Muscle of leg (tissue), 11 donors: ENCODE results near the gene MBOAT1. TPM values are rescaled to one million over a fixed set of nuclear protein-coding genes. Genes with fewer than 3 reads are reported as not detected.

Experiments
- DNase-seq: peaks from one replicate; pipeline ENCODE4 v3.0.0; 2013
- H3K27ac ChIP-seq: one replicate; pipeline ENCODE4 v1.5.1; 2013; ENCODE audit warnings: mild to moderate bottlenecking, low read length, control low read depth
- H3K27me3 ChIP-seq: one replicate; pipeline ENCODE4 v1.6.1; 2013; ENCODE audit warnings: low read length; ENCODE audit not compliant: control insufficient read depth, insufficient read depth
- H3K36me3 ChIP-seq: one replicate; pipeline ENCODE4 v1.6.1; 2013; ENCODE audit warnings: low read length; ENCODE audit not compliant: control insufficient read depth, insufficient read depth
- H3K4me1 ChIP-seq: one replicate; pipeline ENCODE4 v1.6.1; 2013; ENCODE audit warnings: low read length; ENCODE audit not compliant: control insufficient read depth, insufficient read depth
- H3K4me3 ChIP-seq: one replicate; pipeline ENCODE4 v1.5.1; 2013; ENCODE audit warnings: low read length, control low read depth
- H3K9me3 ChIP-seq: replicated peaks from 2 replicates; pipeline ENCODE4 v1.6.1; 2013; ENCODE audit warnings: low read depth, low read length; ENCODE audit not compliant: control insufficient read depth
- WGBS: methylation state at CpG from one replicate; pipeline ENCODE4 v1.1.5; 2013; ENCODE audit warnings: missing lambda C conversion rate; ENCODE audit not compliant: insufficient coverage; 5-methylcytosine and 5-hydroxymethylcytosine counted together
- polyA plus RNA-seq, 8 donors: library from polyadenylated mRNA; unstranded; fragments of 120-200 nt; gene quantifications; one replicate each; pipeline versions ENCODE4 v1.2.1 to v1.2.3, GENCODE V29; 2013; ENCODE audit warnings: inconsistent platforms in 1 of 8, low replicate concordance in 1 of 8; ENCODE audit not compliant: insufficient read length in 8 of 8, insufficient read depth in 1 of 8
- total RNA-seq: library from RNA; stranded (reverse); fragments of 120-200 nt; gene quantifications from one replicate; pipeline ENCODE4 v1.2.4, GENCODE V29; 2013

The MBOAT1 gene
- total and polyA plus RNA-seq, 9 donors, result 3.5 to 6.1 (median 4.5) TPM

DNA sequence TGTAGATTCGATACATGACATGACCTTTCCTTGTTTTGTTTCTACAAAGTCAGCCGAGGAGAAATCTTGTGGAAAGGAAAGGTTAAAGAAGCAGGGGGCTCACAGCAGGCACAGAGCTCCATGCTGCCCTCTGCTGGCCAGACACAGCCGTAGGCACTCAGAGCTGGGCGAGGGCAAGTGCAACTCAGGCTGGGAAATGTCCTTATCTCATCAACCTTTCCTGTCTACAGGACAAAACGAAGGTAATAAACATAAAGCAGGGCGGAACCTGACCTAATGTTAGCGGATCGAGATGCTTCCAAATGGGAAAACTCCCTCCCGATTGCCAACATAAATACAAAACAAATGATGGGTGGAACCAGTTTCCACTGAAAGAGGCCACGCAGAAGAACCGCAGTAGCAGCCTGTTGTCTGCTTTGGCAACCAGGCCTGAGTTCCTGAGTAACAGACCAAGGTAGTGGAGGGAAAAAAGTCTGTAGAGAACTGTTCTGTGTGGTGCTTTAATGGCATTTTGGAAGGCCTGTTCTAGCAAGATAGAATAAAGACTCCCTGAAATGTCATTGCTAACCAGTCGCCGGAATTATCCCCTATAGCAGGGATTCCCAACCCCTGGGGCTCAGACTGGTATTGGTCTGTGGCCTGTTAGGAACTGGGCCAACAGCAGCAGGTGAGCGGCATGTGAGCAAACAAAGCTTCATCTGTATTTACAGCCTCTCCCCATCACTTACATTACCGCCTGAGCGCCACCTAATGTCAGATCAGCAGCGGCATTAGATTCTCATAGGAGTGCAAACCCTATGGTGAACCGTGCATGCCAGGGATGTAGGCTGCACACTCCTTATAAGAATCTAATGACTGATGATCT, 85.2 kb downstream of the MBOAT1 start:
- Histone ChIP-seq H3K4me1 (peaks cover 2% of the 10 kb centered on the region), H3K9me3 (no peaks in the 10 kb centered on the region), H3K36me3 (no peaks in the 10 kb centered on the region), H3K27ac (no peak overlapping the region), H3K27me3 (no peaks in the 10 kb centered on the region), H3K4me3 (no peak overlapping the region)
- peak; percentile 55 for DNase-seq
- 41% methylated on average over 12 of the region's 18 CpGs for WGBS

DNA sequence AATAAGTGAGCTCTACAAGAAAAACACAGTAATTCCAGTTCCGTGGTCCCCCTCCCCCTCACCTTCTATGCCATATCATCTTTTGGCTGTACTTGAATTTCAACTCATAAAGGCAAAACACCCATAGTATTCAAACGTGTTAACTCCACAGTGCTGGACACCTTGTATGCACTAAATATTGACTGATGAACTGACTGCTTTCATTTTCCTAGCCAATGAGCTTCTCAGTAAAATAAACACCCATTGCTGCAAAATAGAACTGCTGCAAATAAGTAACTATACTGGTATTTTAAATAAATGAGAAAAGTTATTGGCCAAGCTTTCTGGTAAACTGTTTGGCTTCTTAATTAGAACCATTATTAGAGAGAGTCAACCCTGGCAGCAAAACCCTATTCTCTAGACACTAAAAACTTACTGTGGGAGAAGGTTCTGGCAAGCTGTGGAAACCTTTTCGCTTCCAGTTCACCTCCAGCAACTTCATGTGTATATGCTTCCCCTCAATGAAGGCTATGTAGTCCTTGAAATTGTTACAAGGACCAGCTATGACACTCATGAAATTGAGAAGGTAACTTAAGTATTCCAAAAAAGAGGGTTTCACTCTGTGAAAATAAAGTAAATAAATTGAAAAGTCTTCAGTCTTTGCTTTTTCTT, 86.0 kb downstream of the MBOAT1 start:
- Histone ChIP-seq H3K9me3 (no peaks in the 10 kb centered on the region), H3K4me3 (no peak overlapping the region)

GRCh38 chr6:20124545-20124944, 87.7 kb downstream of the MBOAT1 start:
- Histone ChIP-seq H3K27me3 (no peaks in the 10 kb centered on the region), H3K9me3 (no peaks in the 10 kb centered on the region), H3K27ac (no peak overlapping the region), H3K36me3 (peaks cover 6% of the 10 kb centered on the region), H3K4me1 (peaks cover 2% of the 10 kb centered on the region), H3K4me3 (no peak overlapping the region)
- DNase-seq, result no peak
- 0% methylated on average over 1 of the region's 3 CpGs for WGBS

More for the DNA sequence above, 86.0 kb downstream of the MBOAT1 start:
- no peaks in the 10 kb centered on the region for H3K27me3 ChIP-seq
- no peaks in the 10 kb centered on the region for H3K36me3 ChIP-seq
- DNase-seq, result no peak
- 90% methylated on average over 2 of the region's 3 CpGs for WGBS
- H3K4me1 ChIP-seq, result peaks cover 2% of the 10 kb centered on the region
- no peak overlapping the region for H3K27ac ChIP-seq

DNA sequence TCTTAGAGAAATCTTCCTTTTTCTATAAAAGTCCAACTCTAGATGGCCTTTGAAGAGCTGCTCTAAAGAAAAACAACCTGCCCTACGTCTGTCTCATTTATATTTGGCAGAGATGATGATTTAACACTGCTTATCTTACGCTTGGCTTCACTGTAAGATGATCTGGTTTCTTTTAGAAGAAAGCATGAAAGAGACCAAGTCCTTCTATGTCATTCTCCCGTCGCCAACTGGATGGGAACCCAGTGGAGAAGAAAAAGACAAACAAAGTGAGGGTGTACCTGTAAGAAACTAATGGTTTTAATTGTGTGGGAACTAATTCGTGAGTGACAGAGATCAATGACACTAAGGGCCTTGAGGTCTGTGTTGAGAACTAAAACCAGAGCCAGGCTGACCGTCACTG, 92.8 kb downstream of the MBOAT1 start:
- Histone ChIP-seq H3K4me3 (no peak overlapping the region), H3K36me3 (peaks cover 6% of the 10 kb centered on the region), H3K27ac (no peak overlapping the region), H3K4me1 (no peaks in the 10 kb centered on the region), H3K27me3 (no peaks in the 10 kb centered on the region), H3K9me3 (no peaks in the 10 kb centered on the region)
- DNase-seq, result no peak
- WGBS, result 77% methylated on average over 3 of the region's 6 CpGs

DNA sequence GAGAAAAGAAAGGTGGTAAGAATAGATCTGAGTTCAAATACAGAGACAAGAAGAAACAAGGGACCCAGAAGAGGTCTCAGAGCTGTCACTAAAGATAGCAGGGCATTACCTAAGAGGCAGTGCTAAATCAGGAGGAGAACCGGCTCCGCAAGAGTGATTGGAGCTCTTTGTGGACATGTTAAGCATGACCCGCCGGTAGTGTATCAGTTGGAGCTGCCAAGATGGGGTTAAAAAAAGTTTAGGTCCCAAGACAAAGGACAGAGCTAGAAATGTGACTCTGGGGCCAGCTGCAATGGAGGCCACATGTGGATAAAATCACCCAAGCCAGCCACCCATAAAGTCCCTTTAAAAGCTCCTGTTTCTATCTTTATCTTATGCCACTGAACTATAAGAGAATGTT, 93.4 kb downstream of the MBOAT1 start:
- Histone ChIP-seq H3K27me3 (no peaks in the 10 kb centered on the region), H3K4me1 (no peaks in the 10 kb centered on the region), H3K4me3 (no peak overlapping the region), H3K27ac (no peak overlapping the region), H3K9me3 (no peaks in the 10 kb centered on the region), H3K36me3 (peaks cover 6% of the 10 kb centered on the region)
- DNase-seq, result peak; percentile 8
- 100% methylated on average over 1 of the region's 4 CpGs for WGBS

DNA sequence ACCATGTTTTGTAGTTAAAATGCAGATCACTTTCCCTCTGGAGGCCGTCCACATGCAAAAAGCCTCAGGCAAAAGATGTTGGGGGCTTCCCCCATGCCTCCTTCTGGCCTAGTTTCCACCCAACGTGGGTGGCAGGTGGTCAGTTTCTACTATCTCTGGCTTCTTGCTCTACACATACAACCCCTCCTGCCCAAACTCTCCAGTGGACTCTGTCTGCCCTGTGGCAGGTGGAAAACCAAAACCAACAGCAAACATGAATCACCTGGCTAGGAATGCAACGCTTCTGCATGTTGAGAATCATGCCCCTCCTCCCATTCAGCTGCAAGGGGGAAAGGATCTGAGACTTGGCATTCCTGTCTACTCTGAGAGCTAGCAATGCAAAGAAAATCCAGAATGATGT, 94.8 kb downstream of the MBOAT1 start:
- Histone ChIP-seq H3K4me1 (no peaks in the 10 kb centered on the region), H3K4me3 (no peak overlapping the region), H3K9me3 (no peaks in the 10 kb centered on the region), H3K36me3 (peaks cover 6% of the 10 kb centered on the region), H3K27ac (no peak overlapping the region), H3K27me3 (no peaks in the 10 kb centered on the region)
- no peak for DNase-seq
- WGBS, result 80% methylated on average over 1 of the region's 3 CpGs

DNA sequence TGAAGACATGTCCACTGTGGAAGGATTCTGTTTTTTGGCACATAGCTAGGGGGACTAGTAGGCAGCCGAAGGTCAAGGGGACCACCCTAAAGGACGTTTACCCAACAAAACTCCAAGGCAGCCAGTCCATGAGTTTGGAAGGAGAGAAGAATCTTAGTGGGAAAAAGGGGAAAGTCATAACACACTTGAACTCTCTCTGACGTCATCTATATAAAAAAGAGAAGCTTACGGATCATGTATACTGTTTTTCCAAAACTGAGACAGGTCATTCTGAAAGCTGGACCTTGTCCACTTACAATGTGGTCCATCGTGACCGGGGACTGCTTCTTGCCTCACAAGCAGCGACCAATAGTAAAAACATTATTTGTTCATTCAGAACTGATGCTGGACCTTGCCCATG, 95.5 kb downstream of the MBOAT1 start:
- H3K4me3 ChIP-seq, result no peak overlapping the region
- H3K4me1 ChIP-seq, result no peaks in the 10 kb centered on the region
- peaks cover 6% of the 10 kb centered on the region for H3K36me3 ChIP-seq
- no peaks in the 10 kb centered on the region for H3K9me3 ChIP-seq
- H3K27ac ChIP-seq, result no peak overlapping the region
- WGBS, result 76% methylated on average over 5 of the region's 7 CpGs
- no peaks in the 10 kb centered on the region for H3K27me3 ChIP-seq
- no peak for DNase-seq

DNA sequence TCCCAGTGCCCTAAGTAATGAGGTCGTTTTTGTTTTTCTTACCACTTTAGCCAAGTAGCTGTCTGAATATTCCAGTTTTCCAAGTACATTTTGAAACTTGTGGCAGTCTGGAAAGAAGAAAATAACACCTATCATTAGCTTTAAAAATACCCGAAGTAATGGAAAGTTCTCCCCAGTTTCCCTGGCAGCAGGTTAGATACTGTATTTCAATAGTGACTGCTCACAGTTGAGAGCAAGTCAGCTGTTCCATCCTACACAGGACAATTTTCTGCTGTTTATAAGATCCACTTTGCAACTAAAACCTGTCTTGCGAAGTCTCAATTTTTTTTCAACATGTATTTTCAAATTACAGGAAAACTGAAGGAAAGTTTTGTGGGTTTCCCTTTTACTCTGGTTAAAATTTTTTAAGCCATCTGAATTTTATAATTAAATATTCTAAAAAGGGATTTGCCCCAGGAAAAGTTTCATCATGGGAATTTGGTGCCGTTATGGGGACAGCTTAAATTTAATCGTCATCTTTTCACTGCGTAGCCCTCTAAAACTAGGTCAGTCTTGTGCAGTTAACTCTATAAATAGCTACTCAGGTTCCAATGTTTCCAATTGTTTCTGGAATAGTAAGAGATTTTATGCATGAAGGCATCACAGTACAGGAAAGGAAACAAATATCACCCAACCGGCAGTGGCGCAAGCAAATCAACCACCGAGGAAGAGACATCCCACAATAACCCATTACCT, 96.9 kb downstream of the MBOAT1 start:
- Histone ChIP-seq H3K9me3 (no peaks in the 10 kb centered on the region), H3K27ac (no peak overlapping the region), H3K4me3 (no peak overlapping the region), H3K27me3 (no peaks in the 10 kb centered on the region), H3K4me1 (no peaks in the 10 kb centered on the region), H3K36me3 (peaks cover under 1% of the 10 kb centered on the region)
- WGBS, result 80% methylated on average over 1 of the region's 9 CpGs
- peak; percentile 81 for DNase-seq

GRCh38 chr6:20113649-20114224, 98.5 kb downstream of the MBOAT1 start:
- WGBS, result no CpG with 5 or more reads among the region's 2 CpGs
- Histone ChIP-seq H3K9me3 (no peaks in the 10 kb centered on the region), H3K27ac (no peak overlapping the region), H3K27me3 (no peaks in the 10 kb centered on the region), H3K4me3 (no peak overlapping the region), H3K4me1 (no peaks in the 10 kb centered on the region), H3K36me3 (no peaks in the 10 kb centered on the region)
- no peak for DNase-seq

- H3K27ac ChIP-seq, result no peak overlapping the region
- H3K36me3 ChIP-seq, result no peaks in the 10 kb centered on the region
- H3K27me3 ChIP-seq, result no peaks in the 10 kb centered on the region
- H3K4me3 ChIP-seq, result no peak overlapping the region
- no peaks in the 10 kb centered on the region for H3K4me1 ChIP-seq
- DNase-seq, result no peak
- 85% methylated on average over 2 of the region's 5 CpGs for WGBS
- H3K9me3 ChIP-seq, result no peaks in the 10 kb centered on the region
Measured at GRCh38 chr6:20112841-20113240, 99.4 kb downstream of the MBOAT1 start.
